ENCODE data around the gene MTCL3.

MTCL3 gene

DNA sequence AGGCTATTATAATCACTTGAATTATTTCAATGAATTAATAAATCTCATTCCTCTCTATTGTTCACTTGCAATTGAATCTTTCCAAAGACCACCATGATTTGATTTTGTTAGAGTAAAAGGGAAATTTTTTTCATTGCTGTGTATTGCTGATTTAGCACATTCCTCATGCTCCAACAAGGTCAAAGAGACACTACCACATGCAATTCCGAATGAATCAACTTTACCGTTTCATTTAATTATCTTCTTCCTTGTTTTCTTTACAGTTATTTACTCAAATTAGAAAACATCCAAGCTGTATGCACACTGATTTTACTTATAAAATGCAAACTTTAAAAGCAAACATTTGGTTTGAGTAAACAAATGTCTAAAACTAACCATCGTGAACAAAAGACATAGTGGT is 60.9 kb downstream of the MTCL3 start:
- RAD21 ChIA-PET (ENCODE audit: low non-redundant PET in 1 of 2, low total read pairs in 2 of 2, uncharacterized antibody in 2 of 2, unreplicated experiment in 2 of 2), result no interaction called here
- Histone ChIP-seq H3K27me3 (ENCODE audit: insufficient read depth, low read length) (no peaks in the 10 kb centered on the region), H3K9ac (ENCODE audit: low read length) (no peak overlapping the region), H3K27ac (ENCODE audit: low read depth, low read length) (no peak overlapping the region), H3K9me2 (ENCODE audit: insufficient read depth) (no peaks in the 10 kb centered on the region), H2AFZ (ENCODE audit: low read depth, low read length, poor library complexity, severe bottlenecking) (no peak overlapping the region), H3K4me3 (replicated peaks in 1 of 2; ENCODE audit: low read depth in 1 of 2, low read length in 2 of 2) (no peak overlapping the region), H4K20me1 (ENCODE audit: insufficient read depth) (no peaks in the 10 kb centered on the region), H3K79me2 (ENCODE audit: insufficient read depth, low read length) (no peaks in the 10 kb centered on the region), H3K4me2 (ENCODE audit: low read length) (no peak overlapping the region), H3K9me3 (ENCODE audit: control insufficient read depth in 1 of 2, insufficient read depth in 1 of 2, low read depth in 1 of 2, low read length in 2 of 2) (no peaks in the 10 kb centered on the region), H3K36me3 (ENCODE audit: control insufficient read depth in 1 of 2, insufficient read depth in 2 of 2, low read length in 2 of 2) (no peaks in the 10 kb centered on the region), H3K4me1 (ENCODE audit: control insufficient read depth in 1 of 2, insufficient read depth in 2 of 2, low read length in 2 of 2) (no peaks in the 10 kb centered on the region)
- POLR2A ChIA-PET, result no interaction called here
- intact Hi-C loops (cut with micrococcal nuclease), result no loop called here
- CTCF ChIA-PET, result no interaction called here
- TF ChIP-seq JUND (IDR thresholded peaks at IDR 0.05), result no peak
- TF ChIP-seq EGR1 (IDR thresholded peaks at IDR 0.05; ENCODE audit: low read depth), result no peak
- no peak for TF ChIP-seq TCF7L2 (IDR thresholded peaks at IDR 0.05; ENCODE audit: borderline replicate concordance, extremely low read depth, insufficient read depth, insufficient read length)
- DNase-seq (ENCODE audit: low read depth, low spot score) (no peak), ATAC-seq (no peak)
- no TSS peak for BruUV-seq (replicated peaks)

DNA sequence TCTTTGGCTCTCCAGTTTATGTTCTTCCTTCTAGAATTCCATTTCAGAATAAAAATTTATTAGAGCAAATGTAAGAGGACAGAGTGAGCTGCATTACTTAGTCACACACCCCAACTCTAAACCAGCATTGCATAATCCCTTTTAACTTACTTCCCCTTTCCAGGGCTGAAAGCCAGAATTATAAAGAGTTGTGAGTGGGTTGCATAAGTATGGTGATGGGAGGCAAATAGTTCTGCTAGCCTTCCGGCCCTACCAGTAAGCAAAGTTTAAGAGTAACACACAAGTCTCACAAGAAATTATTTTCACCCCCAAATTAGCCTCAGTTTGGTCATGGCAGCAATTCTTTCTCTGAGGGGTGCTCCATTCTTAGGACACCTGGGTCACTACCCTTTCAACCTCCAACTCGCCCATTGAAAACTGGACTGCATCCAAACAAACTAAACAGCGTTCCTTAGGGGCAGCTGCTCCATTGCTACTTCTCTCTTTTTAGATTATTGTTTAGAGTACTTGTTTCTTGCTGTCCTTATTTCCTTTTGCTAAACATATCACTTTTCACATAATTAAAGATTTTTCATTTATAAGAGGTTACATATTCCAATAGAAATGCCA is 61.6 kb downstream of the MTCL3 start:
- H3K27ac ChIP-seq (ENCODE audit: low read depth, low read length), result no peak overlapping the region
- H3K27me3 ChIP-seq (ENCODE audit: insufficient read depth, low read length), result no peaks in the 10 kb centered on the region
- H3K9ac ChIP-seq (ENCODE audit: low read length), result no peak overlapping the region
- no peaks in the 10 kb centered on the region for H3K79me2 ChIP-seq (ENCODE audit: insufficient read depth, low read length)
- H3K4me1 ChIP-seq (ENCODE audit: control insufficient read depth in 1 of 2, insufficient read depth in 2 of 2, low read length in 2 of 2), result no peaks in the 10 kb centered on the region
- ATAC-seq (no peak), DNase-seq (ENCODE audit: low read depth, low spot score) (no peak)
- no peak overlapping the region for H3K4me3 ChIP-seq (replicated peaks in 1 of 2; ENCODE audit: low read depth in 1 of 2, low read length in 2 of 2)
- ChIA-PET POLR2A (no interaction called here), RAD21 (ENCODE audit: low non-redundant PET in 1 of 2, low total read pairs in 2 of 2, uncharacterized antibody in 2 of 2, unreplicated experiment in 2 of 2) (no interaction called here), CTCF (no interaction called here)
- H2AFZ ChIP-seq (ENCODE audit: low read depth, low read length, poor library complexity, severe bottlenecking), result no peak overlapping the region
- no peaks in the 10 kb centered on the region for H3K36me3 ChIP-seq (ENCODE audit: control insufficient read depth in 1 of 2, insufficient read depth in 2 of 2, low read length in 2 of 2)
- H3K4me2 ChIP-seq (ENCODE audit: low read length), result no peak overlapping the region
- H3K9me3 ChIP-seq (ENCODE audit: control insufficient read depth in 1 of 2, insufficient read depth in 1 of 2, low read depth in 1 of 2, low read length in 2 of 2), result no peaks in the 10 kb centered on the region
- no peaks in the 10 kb centered on the region for H4K20me1 ChIP-seq (ENCODE audit: insufficient read depth)
- no peak for TF ChIP-seq TCF7L2 (IDR thresholded peaks at IDR 0.05; ENCODE audit: borderline replicate concordance, extremely low read depth, insufficient read depth, insufficient read length)
- no peak for TF ChIP-seq ZFX (IDR thresholded peaks at IDR 0.05)
- intact Hi-C loops (cut with micrococcal nuclease), result no loop called here
- H3K9me2 ChIP-seq (ENCODE audit: insufficient read depth), result no peaks in the 10 kb centered on the region
- BruUV-seq (replicated peaks), result no TSS peak
